ENCODE data around the gene FYTTD1. TPM values are rescaled to one million over a fixed set of nuclear protein-coding genes. Genes with fewer than 3 reads are reported as not detected.

FYTTD1 gene
- total RNA-seq, 1 experiment from 2014 or later = 23.7 TPM

- no peak for TF ChIP-seq FOXP4 (CRISPR knock-in tag; IDR thresholded peaks at IDR 0.05)
- no peak for TF ChIP-seq ZNF396 (CRISPR knock-in tag; IDR thresholded peaks at IDR 0.05; ENCODE audit: borderline replicate concordance)
- TF ChIP-seq E2F5 (CRISPR knock-in tag; IDR thresholded peaks at IDR 0.05) = no peak
- no peak for TF ChIP-seq SP1 (CRISPR knock-in tag; conservative IDR thresholded peaks at IDR 0.05)
- TF ChIP-seq PREB (CRISPR knock-in tag; IDR thresholded peaks at IDR 0.05; ENCODE audit: borderline replicate concordance) = no peak
- TF ChIP-seq IRF1 (CRISPR knock-in tag; IDR thresholded peaks at IDR 0.05) = no peak
- TF ChIP-seq USF1 (CRISPR knock-in tag; IDR thresholded peaks at IDR 0.05) = no peak
- no peak for TF ChIP-seq ZNF281 (CRISPR knock-in tag; IDR thresholded peaks at IDR 0.05)
These were observed 49.2 kb downstream of the FYTTD1 start (continued) for GRCh38 chr3:197798863-197799262.

GRCh38 chr3:197800379-197800778 lies 50.7 kb downstream of the FYTTD1 start:
- no peak for TF ChIP-seq ATF1 (CRISPR knock-in tag; IDR thresholded peaks at IDR 0.05)
- no peak for TF ChIP-seq IRF1 (CRISPR knock-in tag; IDR thresholded peaks at IDR 0.05)

GRCh38 chr3:197801891-197802778 lies 52.5 kb downstream of the FYTTD1 start:
- ATAC-seq (no peak), DNase-seq (ENCODE audit: low spot score) (no peak)
- CTCF ChIA-PET = interaction anchor here (0.6 to 1.5 kb wide), 6 partner anchors 9 to 1641 kb away, joined by 3 to 6 read pairs (median 4); partner anchors contain the start of gene LRCH3
- no peak overlapping the region for H3K4me3 Mint-ChIP-seq
- H3K4me1 Mint-ChIP-seq = peaks cover 23% of the 10 kb centered on the region
- H3K27ac Mint-ChIP-seq = peak overlapping the region; percentile 83
- POLR2A ChIA-PET = no interaction called here
- peaks cover 3% of the 10 kb centered on the region; the same call in 1 of the 2 replicates for H3K36me3 Mint-ChIP-seq
- H3K9me3 Mint-ChIP-seq = no peaks in the 10 kb centered on the region
- no peaks in the 10 kb centered on the region for H3K27me3 Mint-ChIP-seq (ENCODE audit: low read depth)
- TF ChIP-seq USF2 (CRISPR knock-in tag; IDR thresholded peaks at IDR 0.05) = no peak
- TF ChIP-seq CREM (CRISPR knock-in tag; IDR thresholded peaks at IDR 0.05) = no peak
- no peak for TF ChIP-seq CBFB (CRISPR knock-in tag; IDR thresholded peaks at IDR 0.05; ENCODE audit: low read depth)
- TF ChIP-seq ZNF263 (CRISPR knock-in tag; IDR thresholded peaks at IDR 0.05; ENCODE audit: low read depth) = no peak
- TF ChIP-seq ATF2 (CRISPR knock-in tag; IDR thresholded peaks at IDR 0.05; ENCODE audit: borderline replicate concordance, low read depth) = no peak
- no peak for TF ChIP-seq NFE2L1 (CRISPR knock-in tag; IDR thresholded peaks at IDR 0.05)
- no peak for TF ChIP-seq RELA (CRISPR knock-in tag; IDR thresholded peaks at IDR 0.05; ENCODE audit: borderline replicate concordance)
- TF ChIP-seq TEAD4 (CRISPR knock-in tag; IDR thresholded peaks at IDR 0.05) = no peak
- TF ChIP-seq GTF2I (CRISPR knock-in tag; conservative IDR thresholded peaks at IDR 0.05) = no peak

More at GRCh38 chr3:197800379-197800778, 50.7 kb downstream of the FYTTD1 start:
- H3K9me3 Mint-ChIP-seq = no peaks in the 10 kb centered on the region
- H3K27me3 Mint-ChIP-seq (ENCODE audit: low read depth) = no peaks in the 10 kb centered on the region
- H3K4me3 Mint-ChIP-seq = no peak overlapping the region
- no peaks in the 10 kb centered on the region for H3K36me3 Mint-ChIP-seq
- CTCF ChIA-PET = interaction anchor here (0.8 to 1.5 kb wide), 3 partner anchors 9 to 105 kb away, joined by 3 to 5 read pairs (median 3); partner anchors contain the start of gene LRCH3
- DNase-seq (ENCODE audit: low spot score) (no peak), ATAC-seq (no peak)
- H3K27ac Mint-ChIP-seq = peak overlapping the region; percentile 71
- H3K4me1 Mint-ChIP-seq = peaks cover 26% of the 10 kb centered on the region
- POLR2A ChIA-PET = interaction anchor here (1.2 kb wide), 1 partner anchor 9 kb away, joined by 3 read pairs; the partner anchor contains the start of gene LRCH3
